ENCODE results near the gene DNAJC17. TPM values are rescaled to one million over a fixed set of nuclear protein-coding genes. Genes with fewer than 3 reads are reported as not detected.

Gene DNAJC17
- total and polyA plus RNA-seq, 2 of the 13 experiments (the other 11 are each of a cell fraction or from before 2014, with no cell fraction given) = 22.2 to 26.5 TPM

DNA sequence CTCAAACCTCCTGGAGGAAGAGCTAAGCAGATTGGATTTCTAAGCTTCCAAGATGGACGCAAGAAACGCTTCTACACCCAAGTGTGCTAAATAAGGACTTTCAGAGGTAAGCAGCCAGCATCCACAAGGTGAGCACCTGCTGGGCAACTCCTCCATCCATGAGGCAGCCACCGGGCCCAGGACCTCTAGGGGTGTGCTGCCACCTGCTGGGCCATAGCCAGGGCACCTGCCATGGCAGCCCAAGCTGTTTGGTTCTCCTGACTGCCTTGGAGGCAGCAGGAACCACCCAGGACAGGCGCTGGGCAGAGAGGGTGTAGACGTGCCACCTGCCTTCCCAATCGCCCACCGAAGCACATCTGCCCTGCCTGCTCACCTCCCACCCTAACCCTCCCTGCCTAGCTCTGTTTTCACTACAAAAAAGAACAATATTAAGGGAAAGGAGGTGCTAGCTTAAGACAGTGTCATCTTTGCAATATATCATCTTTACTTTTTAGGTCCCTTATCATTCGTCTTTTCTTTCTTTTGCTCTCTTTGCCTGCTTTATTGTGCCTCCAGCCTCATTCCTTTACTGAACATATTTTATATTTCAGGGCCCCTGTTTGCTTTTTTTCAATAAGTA, 24.6 kb downstream of the DNAJC17 start (continued):
- TF ChIP-seq TCF7 (IDR thresholded peaks at IDR 0.05; ENCODE audit: low read depth) = no peak
- peak; percentile 87 for TF ChIP-seq ZNF263 (CRISPR knock-in tag; IDR thresholded peaks at IDR 0.05)
- 0 out of 2 replicates have a peak, but pooled peaks have one; percentile 23 for TF ChIP-seq ZNF614 (CRISPR knock-in tag; IDR thresholded peaks at IDR 0.05; ENCODE audit: borderline replicate concordance)
- 0 out of 2 replicates have a peak, but pooled peaks have one; percentile 23 for TF ChIP-seq ZNF12 (CRISPR knock-in tag; IDR thresholded peaks at IDR 0.05)
- TF ChIP-seq KMT2B (CRISPR knock-in tag; IDR thresholded peaks at IDR 0.05) = 0 out of 2 replicates have a peak, but pooled peaks have one; percentile 56
- peak; percentile 65; the same call in 1 of the 2 replicates for TF ChIP-seq KLF11 (CRISPR knock-in tag; IDR thresholded peaks at IDR 0.05)
- TF ChIP-seq SPEN (CRISPR knock-in tag; IDR thresholded peaks at IDR 0.05; ENCODE audit: low read depth) = peak; percentile 35; the same call in 1 of the 2 replicates
- no peak for TF ChIP-seq EEA1 (CRISPR knock-in tag; IDR thresholded peaks at IDR 0.05; ENCODE audit: borderline replicate concordance)
- TF ChIP-seq, protein P1, sequence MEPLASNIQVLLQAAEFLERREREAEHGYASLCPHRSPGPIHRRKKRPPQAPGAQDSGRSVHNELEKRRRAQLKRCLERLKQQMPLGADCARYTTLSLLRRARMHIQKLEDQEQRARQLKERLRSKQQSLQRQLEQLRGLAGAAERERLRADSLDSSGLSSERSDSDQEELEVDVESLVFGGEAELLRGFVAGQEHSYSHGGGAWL (CRISPR knock-in tag; IDR thresholded peaks at IDR 0.05) = 0 out of 2 replicates have a peak, but pooled peaks have one; percentile 33
- TF ChIP-seq, protein P2, sequence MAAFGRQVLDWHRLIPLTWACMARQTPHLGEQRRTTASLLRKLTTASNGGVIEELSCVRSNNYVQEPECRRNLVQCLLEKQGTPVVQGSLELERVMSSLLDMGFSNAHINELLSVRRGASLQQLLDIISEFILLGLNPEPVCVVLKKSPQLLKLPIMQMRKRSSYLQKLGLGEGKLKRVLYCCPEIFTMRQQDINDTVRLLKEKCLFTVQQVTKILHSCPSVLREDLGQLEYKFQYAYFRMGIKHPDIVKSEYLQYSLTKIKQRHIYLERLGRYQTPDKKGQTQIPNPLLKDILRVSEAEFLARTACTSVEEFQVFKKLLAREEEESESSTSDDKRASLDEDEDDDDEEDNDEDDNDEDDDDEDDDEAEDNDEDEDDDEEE (CRISPR knock-in tag; IDR thresholded peaks at IDR 0.05) = no peak
- TF ChIP-seq RXRB (CRISPR knock-in tag; IDR thresholded peaks at IDR 0.05; ENCODE audit: borderline replicate concordance) = 0 out of 2 replicates have a peak, but pooled peaks have one; percentile 34
- TF ChIP-seq CBFB (CRISPR knock-in tag; IDR thresholded peaks at IDR 0.05) = peak; percentile 53; the same call in 1 of the 2 replicates
- TF ChIP-seq, protein P3, sequence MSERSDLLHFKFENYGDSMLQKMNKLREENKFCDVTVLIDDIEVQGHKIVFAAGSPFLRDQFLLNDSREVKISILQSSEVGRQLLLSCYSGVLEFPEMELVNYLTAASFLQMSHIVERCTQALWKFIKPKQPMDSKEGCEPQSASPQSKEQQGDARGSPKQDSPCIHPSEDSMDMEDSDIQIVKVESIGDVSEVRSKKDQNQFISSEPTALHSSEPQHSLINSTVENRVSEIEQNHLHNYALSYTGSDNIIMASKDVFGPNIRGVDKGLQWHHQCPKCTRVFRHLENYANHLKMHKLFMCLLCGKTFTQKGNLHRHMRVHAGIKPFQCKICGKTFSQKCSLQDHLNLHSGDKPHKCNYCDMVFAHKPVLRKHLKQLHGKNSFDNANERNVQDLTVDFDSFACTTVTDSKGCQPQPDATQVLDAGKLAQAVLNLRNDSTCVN (CRISPR knock-in tag; IDR thresholded peaks at IDR 0.05; ENCODE audit: borderline replicate concordance) = peak; percentile 59; the same call in 1 of the 2 replicates
- TF ChIP-seq PPARG (CRISPR knock-in tag; conservative IDR thresholded peaks at IDR 0.05) = 0 out of 2 replicates have a peak, but pooled peaks have one; percentile 18
- TF ChIP-seq, protein P4, sequence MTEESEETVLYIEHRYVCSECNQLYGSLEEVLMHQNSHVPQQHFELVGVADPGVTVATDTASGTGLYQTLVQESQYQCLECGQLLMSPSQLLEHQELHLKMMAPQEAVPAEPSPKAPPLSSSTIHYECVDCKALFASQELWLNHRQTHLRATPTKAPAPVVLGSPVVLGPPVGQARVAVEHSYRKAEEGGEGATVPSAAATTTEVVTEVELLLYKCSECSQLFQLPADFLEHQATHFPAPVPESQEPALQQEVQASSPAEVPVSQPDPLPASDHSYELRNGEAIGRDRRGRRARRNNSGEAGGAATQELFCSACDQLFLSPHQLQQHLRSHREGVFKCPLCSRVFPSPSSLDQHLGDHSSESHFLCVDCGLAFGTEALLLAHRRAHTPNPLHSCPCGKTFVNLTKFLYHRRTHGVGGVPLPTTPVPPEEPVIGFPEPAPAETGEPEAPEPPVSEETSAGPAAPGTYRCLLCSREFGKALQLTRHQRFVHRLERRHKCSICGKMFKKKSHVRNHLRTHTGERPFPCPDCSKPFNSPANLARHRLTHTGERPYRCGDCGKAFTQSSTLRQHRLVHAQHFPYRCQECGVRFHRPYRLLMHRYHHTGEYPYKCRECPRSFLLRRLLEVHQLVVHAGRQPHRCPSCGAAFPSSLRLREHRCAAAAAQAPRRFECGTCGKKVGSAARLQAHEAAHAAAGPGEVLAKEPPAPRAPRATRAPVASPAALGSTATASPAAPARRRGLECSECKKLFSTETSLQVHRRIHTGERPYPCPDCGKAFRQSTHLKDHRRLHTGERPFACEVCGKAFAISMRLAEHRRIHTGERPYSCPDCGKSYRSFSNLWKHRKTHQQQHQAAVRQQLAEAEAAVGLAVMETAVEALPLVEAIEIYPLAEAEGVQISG (CRISPR knock-in tag; IDR thresholded peaks at IDR 0.05) = peak; percentile 35; the same call in 1 of the 2 replicates
- no peak for TF ChIP-seq SUZ12 (IDR thresholded peaks at IDR 0.05; ENCODE audit: low read depth, low read length)
- TF ChIP-seq ZNF121 (CRISPR knock-in tag; IDR thresholded peaks at IDR 0.05) = no peak
- TF ChIP-seq HOXA3 (CRISPR knock-in tag; IDR thresholded peaks at IDR 0.05) = peak; percentile 56; the same call in 1 of the 2 replicates
- TF ChIP-seq, protein P5, sequence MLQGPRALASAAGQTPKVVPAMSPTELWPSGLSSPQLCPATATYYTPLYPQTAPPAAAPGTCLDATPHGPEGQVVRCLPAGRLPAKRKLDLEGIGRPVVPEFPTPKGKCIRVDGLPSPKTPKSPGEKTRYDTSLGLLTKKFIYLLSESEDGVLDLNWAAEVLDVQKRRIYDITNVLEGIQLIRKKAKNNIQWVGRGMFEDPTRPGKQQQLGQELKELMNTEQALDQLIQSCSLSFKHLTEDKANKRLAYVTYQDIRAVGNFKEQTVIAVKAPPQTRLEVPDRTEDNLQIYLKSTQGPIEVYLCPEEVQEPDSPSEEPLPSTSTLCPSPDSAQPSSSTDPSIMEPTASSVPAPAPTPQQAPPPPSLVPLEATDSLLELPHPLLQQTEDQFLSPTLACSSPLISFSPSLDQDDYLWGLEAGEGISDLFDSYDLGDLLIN (CRISPR knock-in tag; IDR thresholded peaks at IDR 0.05; ENCODE audit: borderline replicate concordance) = no peak
- TF ChIP-seq, protein P6, sequence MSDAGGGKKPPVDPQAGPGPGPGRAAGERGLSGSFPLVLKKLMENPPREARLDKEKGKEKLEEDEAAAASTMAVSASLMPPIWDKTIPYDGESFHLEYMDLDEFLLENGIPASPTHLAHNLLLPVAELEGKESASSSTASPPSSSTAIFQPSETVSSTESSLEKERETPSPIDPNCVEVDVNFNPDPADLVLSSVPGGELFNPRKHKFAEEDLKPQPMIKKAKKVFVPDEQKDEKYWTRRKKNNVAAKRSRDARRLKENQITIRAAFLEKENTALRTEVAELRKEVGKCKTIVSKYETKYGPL (CRISPR knock-in tag; IDR thresholded peaks at IDR 0.05) = no peak
- 0 out of 2 replicates have a peak, but pooled peaks have one; percentile 38 for TF ChIP-seq SOX5 (CRISPR knock-in tag; IDR thresholded peaks at IDR 0.05; ENCODE audit: borderline replicate concordance)
- TF ChIP-seq ZNF468 (CRISPR knock-in tag; IDR thresholded peaks at IDR 0.05) = no peak
- TF ChIP-seq MAFG (CRISPR knock-in tag; IDR thresholded peaks at IDR 0.05) = no peak

Data from HepG2 (cell line).